HepG2 (cell line): ENCODE data around the gene WDHD1. TPM values are rescaled to one million over a fixed set of nuclear protein-coding genes. Genes with fewer than 3 reads are reported as not detected.
A peak's percentile ranks its signal among the peaks of the same experiment; 100 is the strongest.

Experiments used
- NFYC ChIP-seq: IDR thresholded peaks from 2 replicates; pipeline ENCODE4 v1.6.1; 2016; ENCODE audit warnings: missing genetic modification reagents, missing compliant biosample characterization
- TIGD3 ChIP-seq: sonication (generic); formaldehyde crosslinking; IDR thresholded peaks from 2 replicates; pipeline ENCODE4 v1.5.1; 2020; ENCODE audit warnings: mild to moderate bottlenecking, missing genetic modification reagents, borderline replicate concordance
- ZBTB14 ChIP-seq: sonication (generic); formaldehyde crosslinking; IDR thresholded peaks from 2 replicates; pipeline ENCODE4 v1.4.0; 2020; ENCODE audit warnings: missing genetic modification reagents
- ZNF337 ChIP-seq: sonication (generic); formaldehyde crosslinking; IDR thresholded peaks from 2 replicates; pipeline ENCODE4 v1.5.1; 2020; ENCODE audit warnings: missing genetic modification reagents, low read depth, mild to moderate bottlenecking, borderline replicate concordance
- ZNF33A ChIP-seq: sonication (generic); formaldehyde crosslinking; IDR thresholded peaks from 2 replicates; pipeline ENCODE4 v1.5.1; 2020; ENCODE audit warnings: missing genetic modification reagents, mild to moderate bottlenecking, moderate library complexity, borderline replicate concordance
- ZNF574 ChIP-seq: sonication (generic); formaldehyde crosslinking; IDR thresholded peaks from 2 replicates; pipeline ENCODE4 v1.4.0; 2020; ENCODE audit warnings: missing genetic modification reagents
- ZNF703 ChIP-seq: sonication (generic); formaldehyde crosslinking; IDR thresholded peaks from 2 replicates; pipeline ENCODE4 v1.5.1; 2020; ENCODE audit warnings: missing genetic modification reagents, mild to moderate bottlenecking, moderate library complexity, borderline replicate concordance
- ZNF816 ChIP-seq: sonication (generic); formaldehyde crosslinking; IDR thresholded peaks from 2 replicates; pipeline ENCODE4 v1.8.0; 2022; ENCODE audit warnings: missing genetic modification reagents, mild to moderate bottlenecking, borderline replicate concordance
- ZSCAN9 ChIP-seq: IDR thresholded peaks from 2 replicates; pipeline ENCODE4 v1.6.1; 2016; ENCODE audit warnings: borderline replicate concordance
- polyA plus RNA-seq, 8 experiments: library from polyadenylated mRNA; depleted of rRNA in 3 of 8; stranded (reverse) in 7 of 8; unstranded in 1 of 8; fragments of >200 nt; fragmentation: Illumina TruSeq in 4 of 8; extraction: Trizol in 4 of 8; gene quantifications; 2 replicates each; pipeline versions ENCODE4 v1.2.1 to v1.2.3, GENCODE V29; 2011 to 2016; ENCODE audit warnings: low read depth in 4 of 8, missing spikeins in 1 of 8, mixed read lengths in 1 of 8; ENCODE audit not compliant: insufficient read depth in 1 of 8
- total RNA-seq, 5 experiments: library from RNA; depleted of rRNA; stranded (reverse); fragments of >200 nt; fragmentation: Illumina TruSeq; extraction: Trizol; gene quantifications; 2 replicates each; pipeline ENCODE4 v1.2.3, GENCODE V29; 2016; ENCODE audit warnings: low read depth in 1 of 5
- TF ChIP-seq, protein P1 (sequence below), 2 experiments: sonication (generic) in 1 of 2; formaldehyde crosslinking in 1 of 2; IDR thresholded peaks; 2 replicates each; pipeline versions ENCODE4 v1.5.1 to v1.6.1; 2011 to 2020; ENCODE audit warnings: borderline replicate concordance in 1 of 2, low read depth in 1 of 2, low read length in 1 of 2, mild to moderate bottlenecking in 1 of 2, missing genetic modification reagents in 1 of 2, moderate library complexity in 1 of 2
- TF ChIP-seq, protein P2 (sequence below): sonication (generic); formaldehyde crosslinking; IDR thresholded peaks from 2 replicates; pipeline ENCODE4 v1.4.0; 2020; ENCODE audit warnings: missing genetic modification reagents
- TF ChIP-seq, protein P3 (sequence below): sonication (generic); formaldehyde crosslinking; IDR thresholded peaks from 2 replicates; pipeline ENCODE4 v1.4.0; 2020; ENCODE audit warnings: missing genetic modification reagents, borderline replicate concordance

The WDHD1 gene
- total and polyA plus RNA-seq, 2 of the 13 experiments (the other 11 are each of a cell fraction or from before 2014, with no cell fraction given): 5.5 to 27.5 TPM

GRCh38 chr14:55051423-55052268 is 24.7 kb upstream of the WDHD1 start, which contains the start of gene MAPK1IP1L (continued):
- TF ChIP-seq ZNF703 (CRISPR knock-in tag) (peak; percentile 56; the same call in 1 of the 2 replicates), ZNF337 (CRISPR knock-in tag) (no peak), NFYC (CRISPR knock-in tag) (no peak; the same call in 1 of the 2 replicates), ZNF816 (CRISPR knock-in tag) (0 out of 2 replicates have a peak, but pooled peaks have one; percentile 68), ZNF574 (peak; percentile 97), ZNF33A (CRISPR knock-in tag) (no peak), TIGD3 (CRISPR knock-in tag) (no peak), ZSCAN9 (no peak; the same call in 1 of the 2 replicates), ZBTB14 (no peak)
- TF ChIP-seq, protein P1, sequence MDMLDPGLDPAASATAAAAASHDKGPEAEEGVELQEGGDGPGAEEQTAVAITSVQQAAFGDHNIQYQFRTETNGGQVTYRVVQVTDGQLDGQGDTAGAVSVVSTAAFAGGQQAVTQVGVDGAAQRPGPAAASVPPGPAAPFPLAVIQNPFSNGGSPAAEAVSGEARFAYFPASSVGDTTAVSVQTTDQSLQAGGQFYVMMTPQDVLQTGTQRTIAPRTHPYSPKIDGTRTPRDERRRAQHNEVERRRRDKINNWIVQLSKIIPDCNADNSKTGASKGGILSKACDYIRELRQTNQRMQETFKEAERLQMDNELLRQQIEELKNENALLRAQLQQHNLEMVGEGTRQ (IDR thresholded peaks at IDR 0.05; ENCODE audit: low read depth, low read length): no peak
- TF ChIP-seq, protein P1 (CRISPR knock-in tag; IDR thresholded peaks at IDR 0.05; ENCODE audit: borderline replicate concordance): no peak
- TF ChIP-seq, protein P2, sequence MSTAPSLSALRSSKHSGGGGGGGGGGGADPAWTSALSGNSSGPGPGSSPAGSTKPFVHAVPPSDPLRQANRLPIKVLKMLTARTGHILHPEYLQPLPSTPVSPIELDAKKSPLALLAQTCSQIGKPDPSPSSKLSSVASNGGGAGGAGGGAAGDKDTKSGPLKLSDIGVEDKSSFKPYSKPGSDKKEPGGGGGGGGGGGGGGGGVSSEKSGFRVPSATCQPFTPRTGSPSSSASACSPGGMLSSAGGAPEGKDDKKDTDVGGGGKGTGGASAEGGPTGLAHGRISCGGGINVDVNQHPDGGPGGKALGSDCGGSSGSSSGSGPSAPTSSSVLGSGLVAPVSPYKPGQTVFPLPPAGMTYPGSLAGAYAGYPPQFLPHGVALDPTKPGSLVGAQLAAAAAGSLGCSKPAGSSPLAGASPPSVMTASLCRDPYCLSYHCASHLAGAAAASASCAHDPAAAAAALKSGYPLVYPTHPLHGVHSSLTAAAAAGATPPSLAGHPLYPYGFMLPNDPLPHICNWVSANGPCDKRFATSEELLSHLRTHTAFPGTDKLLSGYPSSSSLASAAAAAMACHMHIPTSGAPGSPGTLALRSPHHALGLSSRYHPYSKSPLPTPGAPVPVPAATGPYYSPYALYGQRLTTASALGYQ (CRISPR knock-in tag): peak; percentile 80; the same call in 1 of the 2 replicates
- TF ChIP-seq, protein P3, sequence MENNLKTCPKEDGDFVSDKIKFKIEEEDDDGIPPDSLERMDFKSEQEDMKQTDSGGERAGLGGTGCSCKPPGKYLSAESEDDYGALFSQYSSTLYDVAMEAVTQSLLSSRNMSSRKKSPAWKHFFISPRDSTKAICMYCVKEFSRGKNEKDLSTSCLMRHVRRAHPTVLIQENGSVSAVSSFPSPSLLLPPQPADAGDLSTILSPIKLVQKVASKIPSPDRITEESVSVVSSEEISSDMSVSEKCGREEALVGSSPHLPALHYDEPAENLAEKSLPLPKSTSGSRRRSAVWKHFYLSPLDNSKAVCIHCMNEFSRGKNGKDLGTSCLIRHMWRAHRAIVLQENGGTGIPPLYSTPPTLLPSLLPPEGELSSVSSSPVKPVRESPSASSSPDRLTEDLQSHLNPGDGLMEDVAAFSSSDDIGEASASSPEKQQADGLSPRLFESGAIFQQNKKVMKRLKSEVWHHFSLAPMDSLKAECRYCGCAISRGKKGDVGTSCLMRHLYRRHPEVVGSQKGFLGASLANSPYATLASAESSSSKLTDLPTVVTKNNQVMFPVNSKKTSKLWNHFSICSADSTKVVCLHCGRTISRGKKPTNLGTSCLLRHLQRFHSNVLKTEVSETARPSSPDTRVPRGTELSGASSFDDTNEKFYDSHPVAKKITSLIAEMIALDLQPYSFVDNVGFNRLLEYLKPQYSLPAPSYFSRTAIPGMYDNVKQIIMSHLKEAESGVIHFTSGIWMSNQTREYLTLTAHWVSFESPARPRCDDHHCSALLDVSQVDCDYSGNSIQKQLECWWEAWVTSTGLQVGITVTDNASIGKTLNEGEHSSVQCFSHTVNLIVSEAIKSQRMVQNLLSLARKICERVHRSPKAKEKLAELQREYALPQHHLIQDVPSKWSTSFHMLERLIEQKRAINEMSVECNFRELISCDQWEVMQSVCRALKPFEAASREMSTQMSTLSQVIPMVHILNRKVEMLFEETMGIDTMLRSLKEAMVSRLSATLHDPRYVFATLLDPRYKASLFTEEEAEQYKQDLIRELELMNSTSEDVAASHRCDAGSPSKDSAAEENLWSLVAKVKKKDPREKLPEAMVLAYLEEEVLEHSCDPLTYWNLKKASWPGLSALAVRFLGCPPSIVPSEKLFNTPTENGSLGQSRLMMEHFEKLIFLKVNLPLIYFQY (CRISPR knock-in tag): peak; percentile 53; the same call in 1 of the 2 replicates
